ENCODE measurements around the gene CCM2.

Gene CCM2

DNA sequence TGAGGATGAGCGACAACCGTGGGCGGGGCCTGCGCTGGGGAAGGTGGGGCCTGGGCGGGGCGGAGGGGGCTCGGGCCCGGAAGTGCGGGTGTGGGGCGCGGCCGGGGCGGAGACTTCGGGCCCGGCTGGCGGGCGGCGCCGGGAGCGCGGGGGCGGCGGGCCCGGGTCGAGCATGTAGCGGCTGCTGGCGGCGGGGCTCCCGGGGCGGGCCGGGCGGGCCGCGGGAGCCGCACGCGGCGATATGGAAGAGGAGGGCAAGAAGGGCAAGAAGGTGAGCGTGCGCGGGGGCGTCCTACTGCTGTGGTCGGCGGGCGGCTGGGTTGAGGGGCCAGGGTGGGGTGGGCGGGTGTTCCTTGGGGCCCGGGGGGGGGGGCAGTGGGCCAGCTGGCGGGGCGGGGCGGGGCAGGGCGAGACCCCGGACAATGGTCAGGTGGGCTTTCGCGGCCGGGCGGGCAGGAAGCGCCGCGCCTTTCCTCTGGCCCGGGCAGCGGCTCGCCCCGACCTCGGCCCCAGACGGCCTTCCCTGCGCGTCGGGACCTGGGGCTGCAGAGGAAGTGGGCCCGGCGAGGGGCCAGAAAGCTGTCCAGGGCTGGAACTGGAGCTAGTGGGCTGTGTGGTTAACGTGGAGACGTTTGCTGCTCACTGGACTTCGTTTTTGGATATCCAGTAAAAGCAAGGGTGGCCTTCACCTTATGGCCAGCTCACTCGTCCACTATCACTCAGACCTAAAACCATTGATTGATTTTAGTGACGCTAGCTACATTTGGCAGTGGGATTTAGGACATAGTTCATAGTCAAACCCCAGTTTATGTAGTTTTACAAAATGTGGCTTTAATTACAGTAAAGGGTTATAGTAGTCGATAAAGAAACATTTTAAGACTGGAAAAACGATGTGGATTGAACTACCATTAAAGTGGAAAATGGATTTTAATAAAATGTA, at the start of gene CCM2:
CCM2 (plus strand) TSS at position 109 of the 940 bp plus-strand sequence; CDS start at position 242, 133 bp downstream.
- DNase-seq: peak; percentile 40 to 43

DNA sequence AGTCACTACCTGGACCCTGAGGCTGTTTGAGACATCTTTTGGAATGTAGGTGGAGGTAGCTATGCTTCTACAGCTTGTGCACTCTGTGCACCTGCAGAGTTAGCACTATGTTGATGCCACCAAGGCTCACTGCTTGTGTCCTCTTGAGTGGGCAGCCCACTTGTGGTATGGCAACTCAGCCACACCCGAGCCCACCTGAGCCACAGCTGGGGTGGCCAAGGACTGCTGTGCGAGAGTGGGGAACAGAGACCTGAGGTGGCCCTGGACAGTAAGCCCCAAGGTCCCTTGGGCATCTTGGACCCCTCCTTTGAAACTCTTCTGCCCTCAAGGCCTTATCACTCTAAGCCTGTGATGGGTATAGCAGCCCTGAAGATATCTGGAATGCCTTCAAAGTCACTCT, 46.8 kb upstream of the CCM2 start:
- no peak for DNase-seq

DNA sequence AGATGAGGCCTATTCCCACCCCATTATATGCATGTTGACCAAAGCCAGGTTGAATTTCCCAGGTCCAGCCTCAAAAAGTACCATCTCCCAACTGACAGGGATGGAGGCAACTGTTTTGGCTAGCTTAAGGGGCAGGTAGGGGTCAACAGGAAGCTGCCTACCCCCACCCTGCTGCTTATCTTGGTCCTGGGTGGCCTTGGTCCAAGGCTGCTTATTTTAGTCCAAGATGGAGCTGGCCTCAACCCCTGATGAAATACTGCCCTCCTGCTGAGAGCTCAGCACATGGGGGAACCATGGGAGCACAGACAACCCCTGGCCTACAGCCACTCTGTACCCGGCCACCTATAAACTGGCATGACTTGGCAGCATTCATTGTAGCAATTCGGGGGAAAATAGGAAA, 44.3 kb upstream of the CCM2 start:
- DNase-seq: no peak

DNA sequence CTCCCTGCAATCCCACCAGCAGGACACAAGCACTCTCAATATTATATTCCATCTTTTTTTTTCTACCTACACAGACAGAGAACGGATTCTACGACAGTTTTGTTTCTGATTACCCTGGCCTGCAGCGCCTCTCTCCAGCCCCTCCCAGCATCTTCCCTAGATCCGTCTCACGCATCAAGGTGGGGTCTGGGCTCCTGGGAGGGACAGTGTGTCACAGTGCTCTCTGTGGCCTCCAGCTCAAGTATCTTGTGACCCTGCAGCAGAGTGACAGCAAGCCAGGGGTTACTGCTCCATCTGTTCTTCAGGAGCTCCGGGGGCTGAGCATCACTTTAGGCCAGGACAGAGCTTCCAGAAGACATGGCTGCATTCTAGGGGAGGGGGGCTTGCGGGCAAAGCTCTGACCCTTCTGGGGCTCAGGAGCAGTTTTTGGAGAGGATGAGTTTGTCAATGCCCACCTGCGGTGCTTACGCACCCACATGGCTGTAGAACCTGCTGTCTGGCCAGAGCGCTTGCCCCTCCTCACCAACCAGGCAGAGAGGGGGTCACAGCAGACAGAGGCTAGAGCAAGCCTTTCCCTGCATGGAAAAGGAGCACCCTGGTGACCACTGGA, 43.7 kb upstream of the CCM2 start:
- DNase-seq: no peak

DNA sequence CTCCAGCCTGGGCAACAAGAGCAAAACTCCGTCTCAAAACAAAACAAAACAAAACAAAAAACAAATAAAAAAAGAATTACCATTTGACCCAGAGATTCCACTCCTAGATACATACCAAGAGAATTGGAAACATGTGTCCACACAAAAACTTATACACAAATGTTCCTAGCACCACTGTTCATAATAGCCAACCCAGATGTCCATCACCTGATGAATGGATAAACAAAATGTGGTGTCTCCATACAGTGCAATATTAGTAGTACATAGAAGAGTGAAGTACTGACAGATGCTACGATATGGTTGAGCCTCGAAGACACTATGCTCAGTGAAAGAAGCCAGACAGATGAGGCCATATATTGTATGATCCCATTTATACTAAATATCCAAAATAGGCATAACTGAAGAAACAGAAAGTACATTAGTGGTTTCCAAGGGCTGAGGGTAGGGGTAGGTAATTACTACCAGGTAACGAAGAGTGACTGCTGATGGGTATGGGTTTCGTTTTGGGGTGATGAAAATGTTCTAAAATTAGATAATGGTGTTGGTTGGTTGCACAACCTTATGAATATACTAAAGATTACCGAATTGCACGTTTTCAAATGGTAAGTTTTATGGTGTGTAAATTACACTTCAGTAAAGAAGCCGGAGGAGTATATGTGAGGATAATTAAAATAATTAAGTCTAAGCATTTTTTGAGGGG, 41.2 kb upstream of the CCM2 start:
- DNase-seq: no peak

DNA sequence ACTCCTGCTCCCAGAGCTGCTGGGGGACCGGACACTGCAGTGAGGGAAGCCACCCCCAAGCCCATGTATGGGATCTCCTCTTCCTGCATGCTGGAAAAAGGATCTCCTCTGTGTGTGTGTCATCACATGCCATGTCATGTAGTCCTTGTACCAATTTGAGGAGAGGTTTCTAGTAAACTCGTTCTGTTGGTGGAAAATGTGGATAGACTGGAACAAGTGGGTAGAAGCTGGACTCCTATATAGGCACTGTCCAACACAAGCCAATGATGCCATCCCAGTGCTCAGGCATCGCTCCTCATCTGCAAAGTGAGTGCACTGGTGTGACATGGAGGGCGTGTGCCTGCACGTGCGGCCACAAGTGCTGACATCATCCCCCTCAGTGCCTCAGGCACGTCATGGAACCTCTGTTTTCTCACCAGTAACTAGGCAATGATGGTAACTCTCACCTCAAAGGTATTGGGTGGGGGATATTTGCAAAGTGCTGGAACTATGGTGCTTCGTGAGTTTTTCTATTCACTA, 40.5 kb upstream of the CCM2 start:
- DNase-seq: peak; percentile 30 to 49

DNA sequence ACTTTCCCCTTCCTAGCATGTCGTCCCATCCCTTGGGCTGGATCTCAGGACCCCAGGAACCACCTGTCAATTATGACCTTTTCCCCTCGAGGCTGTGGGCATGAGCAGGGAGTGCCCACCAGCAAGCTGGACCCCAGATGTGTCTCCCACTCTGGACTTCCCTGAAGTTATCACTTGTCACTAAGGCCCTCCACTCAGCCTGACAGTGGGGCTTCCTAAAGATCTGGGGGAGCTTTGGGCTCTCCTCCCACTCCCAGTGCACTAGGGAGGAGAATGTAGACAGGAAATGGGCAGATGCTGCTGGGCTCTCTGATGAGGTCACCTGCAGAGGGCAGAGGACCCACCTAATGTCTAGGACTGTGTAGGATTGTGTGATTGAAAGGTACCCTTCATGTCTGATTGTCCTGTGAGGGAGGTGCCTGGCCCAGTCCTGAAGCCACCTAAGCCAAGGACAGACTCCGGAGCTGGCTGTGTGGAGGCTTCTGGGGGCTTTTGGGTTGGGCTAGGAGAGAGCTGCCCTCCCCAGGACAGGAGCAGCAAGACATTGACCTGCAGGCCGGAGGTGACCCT, 39.9 kb upstream of the CCM2 start:
- DNase-seq: no peak

DNA sequence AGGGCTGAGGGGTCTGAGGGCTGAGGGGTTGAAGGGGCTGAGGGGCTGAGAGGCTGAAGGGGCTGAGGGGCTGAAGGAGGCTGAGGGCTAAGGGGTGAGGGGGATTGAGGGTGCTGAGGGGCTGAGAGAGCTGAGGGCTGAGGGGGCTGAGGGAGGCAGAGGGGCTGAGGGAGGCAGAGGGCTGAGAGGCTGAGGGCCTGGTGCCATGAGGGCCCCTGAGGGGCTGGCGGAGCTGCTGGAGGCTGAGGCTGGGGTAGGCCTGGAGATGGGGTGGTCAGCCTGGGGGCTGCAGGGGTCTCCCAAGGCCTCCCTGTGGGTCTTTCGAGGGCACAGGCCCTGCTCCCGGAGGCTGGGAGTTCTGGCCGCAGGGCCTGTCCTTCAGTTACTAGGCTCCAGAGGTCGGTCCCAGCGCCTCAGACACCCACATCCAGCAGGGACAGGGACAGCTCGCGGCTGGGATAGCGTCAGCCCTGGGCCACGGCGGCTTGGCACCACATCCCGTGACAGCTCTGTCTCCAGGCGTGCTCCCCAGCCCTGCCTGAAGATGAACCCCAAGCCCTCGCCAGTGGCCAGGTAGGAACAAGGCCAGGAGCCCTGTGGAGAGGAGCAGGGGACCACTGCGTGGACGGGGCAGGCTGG, 38.0 kb upstream of the CCM2 start:
- DNase-seq: no peak

DNA sequence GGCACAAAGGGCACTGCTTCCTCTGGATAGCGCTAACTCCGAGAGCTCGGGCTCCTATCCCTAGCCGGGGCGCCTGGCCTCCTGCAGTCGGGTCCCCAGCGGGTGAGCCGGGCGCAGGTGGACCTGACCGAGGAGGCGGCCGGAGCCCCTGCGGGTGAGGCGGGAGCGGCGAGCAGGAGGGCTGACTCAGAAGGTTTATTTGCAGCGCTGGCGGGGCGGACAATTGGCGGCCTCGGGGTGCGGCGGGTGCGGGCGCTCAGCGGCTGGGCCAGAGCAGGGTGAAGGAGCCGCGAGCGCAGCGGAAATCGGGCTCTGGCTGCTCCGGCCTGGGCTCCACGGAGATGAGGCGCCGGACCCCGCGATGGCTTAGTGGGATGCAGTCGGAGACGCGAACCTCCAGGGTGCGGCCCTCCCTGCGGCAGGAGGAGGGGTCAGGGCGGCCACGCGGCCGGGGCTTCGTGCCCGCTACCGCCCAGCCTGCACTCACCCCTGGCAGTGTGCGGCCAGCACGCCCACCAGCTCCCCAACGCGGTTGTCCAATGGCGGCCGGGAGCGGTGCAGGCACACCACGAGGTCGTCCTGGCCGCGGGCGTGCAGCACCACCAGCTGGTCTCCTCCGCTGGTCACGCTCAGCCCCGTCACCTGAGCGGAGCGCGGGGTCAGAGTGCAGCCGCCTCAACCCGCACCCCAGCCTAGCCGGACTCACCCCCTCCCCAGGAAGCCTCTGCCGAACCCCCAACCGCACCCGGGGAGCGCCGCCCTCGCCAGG, 37.3 kb upstream of the CCM2 start:
- DNase-seq: no peak

DNA sequence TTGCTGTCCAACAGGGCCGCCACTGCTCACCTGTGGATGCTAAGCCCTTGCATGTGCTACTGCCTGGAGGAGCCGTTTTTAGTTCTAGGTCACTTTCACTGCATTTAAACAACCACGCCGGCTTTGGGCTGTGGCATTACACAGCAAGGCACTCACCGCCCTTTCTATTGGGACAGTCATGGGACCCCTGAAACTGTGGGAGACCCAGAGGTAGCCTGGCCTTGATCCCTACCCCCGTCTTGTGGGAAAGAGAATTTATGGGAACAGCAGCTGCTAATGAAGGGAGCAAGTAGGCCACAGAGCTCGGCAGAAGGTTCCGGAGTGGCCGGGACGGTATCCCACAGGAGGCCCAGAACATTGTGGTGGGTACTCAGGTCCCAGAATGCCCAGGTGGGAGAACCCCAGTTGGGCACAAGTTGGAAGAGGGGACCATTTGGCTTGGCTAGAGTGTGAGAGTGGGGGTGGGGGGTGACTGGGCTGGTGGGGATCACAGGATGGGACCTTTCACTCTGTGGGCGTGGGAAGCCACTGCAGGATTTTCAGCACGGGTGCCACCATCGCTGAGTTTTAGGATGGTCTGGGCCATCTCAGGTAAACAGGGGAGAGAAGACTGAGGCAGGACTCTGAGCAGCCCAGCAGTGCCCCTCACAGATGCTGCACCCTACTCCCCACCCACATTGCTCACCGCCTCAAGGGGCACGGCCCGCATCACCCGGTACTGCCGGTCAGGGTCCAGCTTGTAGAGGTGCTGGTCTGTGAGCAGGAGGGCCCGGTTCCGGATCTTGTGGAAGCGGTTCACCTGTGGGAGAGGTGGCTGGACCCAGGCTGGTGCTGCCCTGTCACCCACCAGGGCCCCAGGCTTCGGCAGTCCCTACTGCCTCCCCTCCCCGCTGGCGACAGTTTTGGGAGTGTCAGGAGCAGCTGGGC, 36.4 kb upstream of the CCM2 start:
- DNase-seq: no peak

DNA sequence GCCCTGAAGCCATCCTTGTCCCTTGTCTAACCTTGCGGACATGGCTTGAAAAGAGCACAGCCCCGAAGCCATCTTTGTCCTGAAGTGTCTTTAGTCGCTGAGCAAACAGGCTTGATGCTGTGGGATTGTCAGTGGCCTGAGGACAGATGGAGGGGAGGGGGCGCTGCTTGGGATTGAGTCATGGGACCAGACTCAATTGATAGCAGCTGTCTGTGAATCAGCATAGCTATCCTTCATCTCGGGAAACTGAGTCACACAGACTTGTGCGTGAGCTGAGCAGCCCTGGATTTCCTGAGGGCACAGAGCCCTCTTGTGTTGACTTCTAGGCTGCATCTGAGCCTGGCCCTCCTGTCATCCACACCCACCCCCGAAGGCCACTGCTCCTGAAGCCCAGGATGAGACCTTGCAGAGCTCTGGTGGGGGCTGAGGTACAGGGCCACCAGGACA, 35.6 kb upstream of the CCM2 start:
- DNase-seq: no peak

DNA sequence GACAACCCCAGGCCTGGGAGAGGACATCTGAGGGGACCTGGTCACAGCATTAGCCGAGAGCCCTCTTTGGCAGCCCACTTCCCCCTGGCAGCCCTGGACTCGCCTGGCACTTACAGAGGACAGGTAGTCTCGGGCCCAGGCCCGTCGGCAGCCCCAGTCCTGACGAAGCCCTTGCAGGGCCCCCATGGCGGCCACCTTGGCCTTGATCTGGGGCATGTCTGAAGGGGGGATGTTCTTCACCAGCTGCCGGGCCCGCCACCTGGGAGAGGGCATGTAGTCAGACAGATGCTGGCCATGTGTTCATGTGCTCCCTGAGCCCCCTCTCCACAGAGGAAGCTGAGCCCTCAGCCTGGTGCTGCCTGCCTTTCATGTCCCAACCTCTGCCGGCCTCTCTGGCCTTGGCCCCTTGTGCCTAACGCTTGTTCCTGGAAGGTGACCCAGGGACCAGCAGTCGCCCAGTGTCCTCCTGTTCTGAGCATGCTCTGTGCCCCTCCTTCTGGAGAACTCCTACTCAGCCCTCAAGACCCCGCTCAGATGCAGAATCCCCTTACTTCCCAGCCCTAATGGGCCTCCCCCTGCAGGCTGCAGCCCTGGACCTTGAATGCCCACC, 35.1 kb upstream of the CCM2 start:
- no peak for DNase-seq

DNA sequence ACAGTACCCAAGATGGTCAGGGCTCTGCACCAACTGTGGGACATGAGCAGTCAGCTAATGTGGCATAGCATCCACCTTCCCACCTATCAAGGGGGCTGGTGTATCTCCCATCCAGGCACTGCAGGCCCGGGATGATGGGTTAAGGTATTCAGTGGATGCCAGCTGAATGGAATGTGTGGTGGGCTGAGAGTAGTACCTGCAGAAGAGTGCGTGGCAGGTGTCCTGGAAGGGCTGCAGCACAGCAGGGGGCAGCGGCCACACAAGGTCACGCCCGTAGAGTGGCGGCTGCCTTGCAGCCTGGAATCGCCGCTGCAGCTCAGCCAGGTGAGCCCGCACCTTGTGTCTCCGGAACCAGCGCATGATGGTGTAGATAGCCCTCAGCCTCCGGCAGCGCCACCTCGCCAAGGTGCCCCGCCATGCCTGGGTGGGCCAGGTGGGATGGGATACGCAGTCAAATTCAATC, 34.5 kb upstream of the CCM2 start:
- no peak for DNase-seq

DNA sequence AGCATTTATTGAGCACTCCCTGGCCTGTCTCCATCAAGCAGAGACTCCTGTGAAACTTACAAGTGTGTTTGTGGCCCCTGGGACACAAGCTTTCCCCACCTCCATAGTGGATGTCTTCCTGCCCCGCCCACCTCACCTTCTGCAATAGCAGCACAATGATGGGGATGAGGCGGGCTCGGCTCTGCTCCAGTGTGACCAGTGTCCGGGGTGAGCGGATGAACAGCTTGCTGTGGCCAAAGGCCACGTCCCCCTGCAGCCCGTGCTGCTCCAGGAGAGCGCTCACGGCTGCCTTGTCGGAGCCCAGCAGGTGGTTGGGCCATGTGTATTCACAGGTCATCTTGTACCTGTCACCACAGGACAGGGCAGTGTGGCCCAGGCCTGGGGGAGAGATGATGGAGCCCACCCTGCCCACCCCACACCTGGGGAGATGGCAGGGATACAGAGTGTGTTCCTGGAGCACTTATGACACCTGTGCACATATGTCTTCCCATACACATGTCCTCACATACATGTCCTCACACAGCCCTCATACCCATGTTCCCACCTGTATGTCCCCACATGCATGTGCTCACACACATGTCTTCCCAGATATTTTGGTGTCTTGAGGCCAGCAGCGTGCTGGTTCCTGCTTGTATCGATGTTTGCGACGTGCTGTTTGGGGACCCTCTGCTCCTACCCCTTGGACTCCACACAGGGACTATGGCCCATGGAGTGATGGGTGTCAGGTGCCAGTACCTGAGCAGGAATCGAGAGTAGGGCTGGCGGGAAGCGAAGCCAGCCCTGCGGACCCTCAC, 33.9 kb upstream of the CCM2 start:
- DNase-seq: no peak

DNA sequence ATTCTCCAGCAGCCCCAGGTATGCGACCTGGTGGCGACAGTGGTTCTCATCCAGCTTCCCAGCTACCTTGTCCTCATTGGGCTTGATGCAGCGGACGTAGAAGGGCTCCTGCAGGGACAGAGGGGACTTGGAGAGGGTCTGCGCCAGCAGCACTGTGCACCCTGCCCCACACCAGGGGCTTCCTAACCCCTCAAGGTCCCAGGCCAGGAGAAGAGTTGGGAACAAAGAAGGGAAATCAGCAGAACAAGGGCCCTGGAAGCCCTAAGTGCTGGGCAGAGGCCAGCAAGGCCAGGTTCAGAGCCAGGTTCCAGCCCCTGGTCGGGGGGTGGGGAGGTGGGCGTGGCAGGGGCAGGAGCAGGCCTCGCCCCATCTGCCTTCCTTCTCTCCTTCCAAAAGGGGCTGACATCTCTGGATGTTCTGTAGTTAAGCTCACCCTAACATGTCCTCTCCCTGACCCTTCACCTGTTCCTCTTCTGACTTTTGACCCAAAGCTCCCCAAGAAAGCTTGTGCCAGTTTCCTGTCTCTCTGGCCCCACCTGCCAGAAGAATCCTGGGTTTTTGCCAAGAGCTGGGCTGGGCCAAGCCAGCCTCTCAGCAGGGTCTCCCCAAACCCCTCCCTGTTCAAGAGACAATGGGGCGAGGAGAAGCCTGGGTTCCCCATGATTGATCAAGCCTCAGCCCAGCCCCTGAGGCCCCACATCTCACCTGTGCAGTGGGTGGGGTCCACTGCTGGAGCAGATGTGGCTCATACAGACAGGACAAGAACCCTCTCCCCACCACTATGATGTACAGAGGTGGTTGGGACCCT, 33.1 kb upstream of the CCM2 start:
- no peak for DNase-seq

DNA sequence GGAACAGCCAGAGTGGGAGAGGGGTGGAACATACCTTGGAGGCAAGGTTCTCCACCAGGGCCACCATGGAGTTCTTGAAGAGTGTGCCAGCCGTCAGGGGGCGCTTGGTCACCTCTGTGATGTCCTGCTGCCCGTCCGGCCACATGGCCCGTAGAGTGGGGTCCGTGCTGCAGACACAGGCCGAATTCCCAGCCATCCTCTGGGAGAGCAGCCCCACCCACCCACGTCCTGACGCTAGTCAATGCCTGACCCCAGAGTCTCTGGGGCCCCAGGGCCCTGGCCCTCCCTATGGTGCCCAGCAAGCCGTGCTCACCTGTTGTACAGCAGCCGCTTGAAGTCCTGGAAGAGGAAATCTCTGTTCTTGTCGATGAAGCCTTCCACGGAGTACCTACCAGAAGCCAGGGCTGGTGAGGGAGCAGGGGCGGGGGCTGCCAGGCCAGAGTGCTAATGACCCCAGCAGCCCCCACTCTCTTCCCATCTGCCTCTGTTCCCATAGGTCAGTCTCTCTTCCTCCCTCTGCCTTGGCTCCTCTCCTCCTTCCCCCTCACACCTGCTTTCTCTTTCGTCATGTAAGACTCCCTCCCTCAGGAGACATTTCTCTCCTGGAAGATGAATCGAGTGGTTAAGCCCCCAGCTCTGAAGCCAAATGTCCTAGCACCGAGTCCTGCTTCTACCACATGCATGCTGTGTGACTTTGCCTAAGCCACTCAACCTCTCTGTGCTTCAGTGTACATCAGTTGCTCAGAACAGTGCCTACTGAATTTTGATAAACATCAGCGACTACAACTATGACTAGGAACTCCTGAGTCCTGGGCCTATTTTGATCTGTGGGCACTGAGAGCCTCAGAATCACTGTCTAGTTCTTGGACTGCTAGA, 32.2 kb upstream of the CCM2 start:
- DNase-seq: no peak

DNA sequence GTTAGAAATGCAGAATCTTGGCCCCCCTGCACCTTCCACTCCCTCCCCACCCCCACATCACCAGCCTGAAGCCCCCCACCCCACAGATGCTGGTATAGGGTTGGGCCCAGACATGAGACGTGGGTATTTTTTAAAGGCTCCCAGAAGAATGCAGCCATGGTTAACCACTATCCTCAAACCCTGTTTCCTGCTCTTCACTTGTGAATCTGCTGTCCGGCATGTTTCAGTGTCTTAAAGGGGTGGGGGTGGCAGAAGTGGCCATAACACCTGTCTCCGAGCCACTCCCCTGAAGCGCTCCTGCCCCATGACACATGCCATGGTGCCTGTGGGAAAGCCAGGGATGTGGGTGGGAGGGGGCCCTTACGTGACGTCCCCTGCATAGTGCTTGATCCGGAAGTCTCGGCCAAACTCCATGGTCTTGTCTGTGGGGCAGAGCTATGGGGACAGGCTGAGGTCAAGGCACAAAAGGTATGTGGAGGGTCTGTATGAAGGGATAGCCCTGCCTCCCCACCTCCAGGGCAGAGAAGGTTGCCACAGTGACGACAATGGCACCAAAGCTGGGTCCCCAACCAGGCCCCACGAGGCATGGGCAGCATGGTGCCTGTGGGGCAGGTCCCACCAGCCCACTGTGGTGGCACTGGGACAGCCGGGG, 30.8 kb upstream of the CCM2 start:
- no peak for DNase-seq
